Measurements from ENCODE around the gene BAG5.

DNA sequence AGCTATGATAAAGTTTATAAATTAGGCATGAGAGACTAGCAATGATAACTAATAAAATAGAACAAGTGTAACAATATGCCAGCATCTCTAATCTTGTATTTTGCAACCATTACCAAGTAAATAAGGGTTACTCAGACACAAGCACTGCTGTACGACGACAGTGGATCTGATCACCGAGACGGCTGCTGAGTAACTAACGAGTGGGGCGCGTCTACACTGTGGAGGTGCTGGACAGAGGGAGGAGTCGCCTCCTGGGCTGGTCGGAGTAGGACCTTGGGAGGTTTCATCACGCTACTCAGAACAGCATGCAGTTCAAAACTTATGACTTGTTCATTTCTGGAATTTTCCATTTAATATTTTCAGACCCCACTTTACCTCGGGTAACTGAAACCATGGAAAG, 18.7 kb upstream of the BAG5 start:
- TF ChIP-seq POLR2A (IDR thresholded peaks at IDR 0.05; ENCODE audit: low read depth, low read length): no peak
- TF ChIP-seq, protein P1, sequence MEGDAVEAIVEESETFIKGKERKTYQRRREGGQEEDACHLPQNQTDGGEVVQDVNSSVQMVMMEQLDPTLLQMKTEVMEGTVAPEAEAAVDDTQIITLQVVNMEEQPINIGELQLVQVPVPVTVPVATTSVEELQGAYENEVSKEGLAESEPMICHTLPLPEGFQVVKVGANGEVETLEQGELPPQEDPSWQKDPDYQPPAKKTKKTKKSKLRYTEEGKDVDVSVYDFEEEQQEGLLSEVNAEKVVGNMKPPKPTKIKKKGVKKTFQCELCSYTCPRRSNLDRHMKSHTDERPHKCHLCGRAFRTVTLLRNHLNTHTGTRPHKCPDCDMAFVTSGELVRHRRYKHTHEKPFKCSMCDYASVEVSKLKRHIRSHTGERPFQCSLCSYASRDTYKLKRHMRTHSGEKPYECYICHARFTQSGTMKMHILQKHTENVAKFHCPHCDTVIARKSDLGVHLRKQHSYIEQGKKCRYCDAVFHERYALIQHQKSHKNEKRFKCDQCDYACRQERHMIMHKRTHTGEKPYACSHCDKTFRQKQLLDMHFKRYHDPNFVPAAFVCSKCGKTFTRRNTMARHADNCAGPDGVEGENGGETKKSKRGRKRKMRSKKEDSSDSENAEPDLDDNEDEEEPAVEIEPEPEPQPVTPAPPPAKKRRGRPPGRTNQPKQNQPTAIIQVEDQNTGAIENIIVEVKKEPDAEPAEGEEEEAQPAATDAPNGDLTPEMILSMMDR (conservative IDR thresholded peaks at IDR 0.05; ENCODE audit: low read depth, low read length): no peak
